Gastroesophageal sphincter (tissue), 4 donors: ENCODE measurements around the gene GGNBP2. TPM values are rescaled to one million over a fixed set of nuclear protein-coding genes. Genes with fewer than 3 reads are reported as not detected.
"Not testable (repeated sequence)": the region's sequence is repeated elsewhere in the genome, so short reads cannot be mapped to it uniquely, and the experiment has no call there.

Source experiments
- ATAC-seq: fragments of 150-250 bp; one replicate; pipeline ENCODE4 v1.9.1; 2016; ENCODE audit warnings: mild to moderate bottlenecking, moderate library complexity
- H3K27ac ChIP-seq, 4 donors: fragments of 200-600 bp; sonication (generic) in 3 of 4; 1 replicate in 3 of 4; 2 replicates in 1 of 4; pipeline ENCODE4 v1.5.1; 2016 to 2019
- H3K27me3 ChIP-seq: fragments of 200-600 bp; sonication (generic); one replicate; pipeline ENCODE4 v1.5.1; 2019
- H3K36me3 ChIP-seq, 2 donors: fragments of 200-600 bp; sonication (generic); one replicate each; pipeline ENCODE4 v1.5.1; 2019; ENCODE audit warnings: control low read depth in 1 of 2
- H3K4me1 ChIP-seq, 3 donors: fragments of 200-600 bp; sonication (generic); 1 replicate in 2 of 3; 2 replicates in 1 of 3; pipeline ENCODE4 v1.5.1; 2016 to 2019; ENCODE audit warnings: control low read depth in 2 of 3
- H3K4me3 ChIP-seq, 2 donors: fragments of 200-600 bp; sonication (generic); one replicate each; pipeline ENCODE4 v1.5.1; 2019; ENCODE audit warnings: mild to moderate bottlenecking in 1 of 2, moderate library complexity in 1 of 2
- H3K9me3 ChIP-seq, 3 donors: fragments of 200-600 bp; sonication (generic); one replicate each; pipeline ENCODE4 v1.5.1; 2017 to 2019; ENCODE audit warnings: control low read depth in 2 of 3
- EP300 ChIP-seq: sonication (generic); formaldehyde crosslinking; IDR thresholded peaks from one replicate; pipeline ENCODE4 v1.6.1; 2017; ENCODE audit warnings: antibody characterized with exemption, mild to moderate bottlenecking
- POLR2A ChIP-seq, 2 donors: fragments of 450-650 bp; IDR thresholded peaks; one replicate each; pipeline ENCODE4 v1.6.1; 2017; ENCODE audit warnings: antibody characterized with exemption in 2 of 2, mild to moderate bottlenecking in 2 of 2, moderate library complexity in 1 of 2
- POLR2AphosphoS5 ChIP-seq: sonication (generic); formaldehyde crosslinking; IDR thresholded peaks from one replicate; pipeline ENCODE4 v1.6.1; 2017; ENCODE audit warnings: antibody characterized with exemption
- WGBS, 2 donors: methylation state at CpG; one replicate each; pipeline ENCODE4 v1.1.5; 2018; ENCODE audit warnings: low coverage in 1 of 2; 5-methylcytosine and 5-hydroxymethylcytosine counted together
- total RNA-seq, 4 donors: library from RNA; depleted of rRNA; stranded (reverse); fragments of >200 nt; gene quantifications; one replicate each; pipeline ENCODE4 v1.1.0, GENCODE V29; 2016
- TF ChIP-seq, protein P1 (sequence below), 4 experiments: fragments of 200-600 bp in 2 of 4; fragments of 450-650 bp in 2 of 4; sonication (generic) in 1 of 4; IDR thresholded peaks; one replicate each; pipeline ENCODE4 v1.5.1; 2017 to 2019; ENCODE audit warnings: antibody characterized with exemption in 4 of 4, mild to moderate bottlenecking in 2 of 4, moderate library complexity in 2 of 4

GGNBP2 gene
- total RNA-seq, 4 donors from 2014 or later = 40.1 to 62.9 (median 53.6) TPM

DNA sequence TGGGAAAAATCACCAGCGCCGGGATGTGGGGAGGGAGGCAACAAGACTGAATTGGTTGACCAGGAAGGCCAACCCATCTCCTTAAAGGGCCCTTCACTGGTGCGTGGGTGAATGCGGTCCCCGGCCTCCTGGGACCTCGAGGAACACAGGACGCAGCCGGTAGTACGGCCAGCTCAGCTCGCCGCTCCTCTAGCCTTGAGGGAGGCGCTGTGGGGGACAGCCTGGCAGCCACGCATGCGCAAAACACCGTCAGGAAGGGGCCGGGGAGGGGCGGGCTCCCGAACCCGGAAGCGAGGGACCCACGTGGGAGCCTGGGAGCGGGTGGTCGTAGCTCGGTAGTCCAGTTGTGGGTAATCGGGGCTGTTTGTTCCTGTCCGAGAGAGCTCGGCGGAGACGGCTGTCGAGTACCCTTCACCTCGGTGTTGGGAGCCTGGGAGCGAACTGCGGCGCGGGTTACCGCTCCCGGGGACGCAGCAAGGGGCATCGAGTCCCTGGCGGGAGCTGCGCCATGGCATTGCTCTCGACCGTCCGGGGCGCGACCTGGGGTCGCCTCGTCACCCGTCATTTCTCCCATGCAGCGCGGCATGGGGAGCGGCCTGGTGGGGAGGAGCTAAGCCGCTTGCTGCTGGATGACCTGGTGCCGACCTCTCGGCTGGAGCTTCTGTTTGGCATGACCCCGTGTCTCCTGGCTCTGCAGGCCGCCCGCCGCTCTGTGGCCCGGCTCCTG is 56.7 kb downstream of the GGNBP2 start, which contains the start of gene MRM1:
Gene MRM1, plus strand, starts transcription at position 281 of the 727 bp plus-strand sequence. Its CDS starts 228 bp downstream, at position 509.
- WGBS, 2 donors = 8% methylated on average over 2 of the region's 60 CpGs; no CpG with 5 or more reads in 1 of the 2 donors
- TF ChIP-seq EP300 = no peak
- peak; percentile 76 for TF ChIP-seq POLR2AphosphoS5
- TF ChIP-seq, protein P1, sequence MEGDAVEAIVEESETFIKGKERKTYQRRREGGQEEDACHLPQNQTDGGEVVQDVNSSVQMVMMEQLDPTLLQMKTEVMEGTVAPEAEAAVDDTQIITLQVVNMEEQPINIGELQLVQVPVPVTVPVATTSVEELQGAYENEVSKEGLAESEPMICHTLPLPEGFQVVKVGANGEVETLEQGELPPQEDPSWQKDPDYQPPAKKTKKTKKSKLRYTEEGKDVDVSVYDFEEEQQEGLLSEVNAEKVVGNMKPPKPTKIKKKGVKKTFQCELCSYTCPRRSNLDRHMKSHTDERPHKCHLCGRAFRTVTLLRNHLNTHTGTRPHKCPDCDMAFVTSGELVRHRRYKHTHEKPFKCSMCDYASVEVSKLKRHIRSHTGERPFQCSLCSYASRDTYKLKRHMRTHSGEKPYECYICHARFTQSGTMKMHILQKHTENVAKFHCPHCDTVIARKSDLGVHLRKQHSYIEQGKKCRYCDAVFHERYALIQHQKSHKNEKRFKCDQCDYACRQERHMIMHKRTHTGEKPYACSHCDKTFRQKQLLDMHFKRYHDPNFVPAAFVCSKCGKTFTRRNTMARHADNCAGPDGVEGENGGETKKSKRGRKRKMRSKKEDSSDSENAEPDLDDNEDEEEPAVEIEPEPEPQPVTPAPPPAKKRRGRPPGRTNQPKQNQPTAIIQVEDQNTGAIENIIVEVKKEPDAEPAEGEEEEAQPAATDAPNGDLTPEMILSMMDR (IDR thresholded peaks at IDR 0.05) = peak in 1 of 4 experiments; percentile 51
- TF ChIP-seq POLR2A (IDR thresholded peaks at IDR 0.05) = peak; percentile 46 to 66
- ATAC-seq = peak; percentile 95
- Histone ChIP-seq H3K4me1 (peaks cover 0 to 34% (median 6%) of the 10 kb centered on the region in 3 donors), H3K36me3 (no peaks in the 10 kb centered on the region), H3K27ac (peak within 1 kb of the TSS; percentile 32 to 88 (median 86)), H3K4me3 (peak within 1 kb of the TSS; percentile 67 to 95), H3K27me3 (no peaks in the 10 kb centered on the region), H3K9me3 (no peaks in the 10 kb centered on the region)

DNA sequence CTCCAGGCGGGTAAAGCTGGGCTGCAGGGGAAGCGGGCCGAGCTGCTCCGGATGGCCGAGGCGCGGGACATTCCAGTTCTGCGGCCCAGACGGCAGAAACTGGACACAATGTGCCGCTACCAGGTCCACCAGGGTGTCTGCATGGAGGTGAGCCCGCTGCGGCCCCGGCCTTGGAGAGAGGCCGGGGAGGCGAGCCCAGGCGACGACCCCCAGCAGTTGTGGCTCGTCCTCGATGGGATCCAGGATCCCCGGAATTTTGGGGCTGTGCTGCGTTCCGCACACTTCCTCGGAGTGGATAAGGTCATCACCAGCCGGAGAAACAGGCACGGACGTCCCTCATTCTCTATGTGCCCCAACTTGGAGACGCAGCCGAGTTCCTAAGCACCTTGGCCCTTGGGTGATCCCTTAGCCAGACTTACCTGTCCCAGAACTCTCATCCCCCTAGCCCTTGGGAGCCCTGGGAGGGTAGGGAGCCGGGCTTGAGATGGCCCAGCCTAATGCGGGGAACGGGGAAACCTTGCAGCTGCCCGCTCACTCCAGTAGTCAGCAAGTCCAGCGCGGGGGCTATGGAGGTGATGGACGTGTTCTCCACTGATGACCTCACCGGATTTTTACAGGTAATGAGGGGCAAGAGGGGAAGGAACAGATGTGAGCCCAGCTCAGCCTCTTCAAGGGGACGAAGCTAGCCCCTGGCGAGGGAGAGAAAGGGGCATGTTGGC is 57.5 kb downstream of the GGNBP2 start:
- no peaks in the 10 kb centered on the region for H3K36me3 ChIP-seq
- peaks cover 0 to 34% (median 6%) of the 10 kb centered on the region in 3 donors for H3K4me1 ChIP-seq
- TF ChIP-seq POLR2AphosphoS5 (no peak), EP300 (no peak), POLR2A (IDR thresholded peaks at IDR 0.05) (no peak)
- TF ChIP-seq, protein P1 (IDR thresholded peaks at IDR 0.05) = no peak
- peak overlapping the region in 3 of 4 donors; percentile 86 to 88 (median 87) for H3K27ac ChIP-seq
- WGBS, 2 donors = 26% methylated on average over 4 of the region's 38 CpGs; no CpG with 5 or more reads in 1 of the 2 donors
- no peaks in the 10 kb centered on the region for H3K9me3 ChIP-seq
- ATAC-seq = no peak
- peak overlapping the region; percentile 67 to 95 for H3K4me3 ChIP-seq
- H3K27me3 ChIP-seq = no peaks in the 10 kb centered on the region

DNA sequence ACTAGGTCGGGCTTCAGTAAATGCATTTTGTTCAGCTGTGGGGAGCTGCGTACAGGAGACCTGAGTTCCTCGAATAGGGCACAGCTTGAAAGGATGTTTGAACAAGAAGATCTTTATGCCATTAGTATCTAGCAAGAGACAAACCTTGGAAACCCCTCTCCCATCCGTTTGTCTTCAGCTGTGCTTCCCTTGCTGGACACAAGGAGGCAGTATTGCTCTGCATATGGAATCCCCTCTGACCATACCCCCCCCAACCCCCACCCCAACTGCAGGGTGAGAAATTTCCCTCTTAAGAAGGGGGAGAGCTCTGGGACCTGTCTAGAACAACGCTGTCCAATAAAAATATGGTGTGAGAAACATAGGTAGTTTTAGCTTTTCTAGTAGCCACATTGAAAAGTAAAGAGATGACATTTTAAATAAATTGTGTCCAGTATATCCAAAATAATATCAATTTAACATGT is 58.2 kb downstream of the GGNBP2 start:
- 24% methylated on average over 5 of the region's 5 CpGs for WGBS, 2 donors
- TF ChIP-seq POLR2AphosphoS5 (no peak), POLR2A (IDR thresholded peaks at IDR 0.05) (no peak)
- TF ChIP-seq, protein P1 (IDR thresholded peaks at IDR 0.05) = peak in 3 of 4 experiments; percentile 55 to 84 (median 57)
- no peak overlapping the region for H3K27ac ChIP-seq

DNA sequence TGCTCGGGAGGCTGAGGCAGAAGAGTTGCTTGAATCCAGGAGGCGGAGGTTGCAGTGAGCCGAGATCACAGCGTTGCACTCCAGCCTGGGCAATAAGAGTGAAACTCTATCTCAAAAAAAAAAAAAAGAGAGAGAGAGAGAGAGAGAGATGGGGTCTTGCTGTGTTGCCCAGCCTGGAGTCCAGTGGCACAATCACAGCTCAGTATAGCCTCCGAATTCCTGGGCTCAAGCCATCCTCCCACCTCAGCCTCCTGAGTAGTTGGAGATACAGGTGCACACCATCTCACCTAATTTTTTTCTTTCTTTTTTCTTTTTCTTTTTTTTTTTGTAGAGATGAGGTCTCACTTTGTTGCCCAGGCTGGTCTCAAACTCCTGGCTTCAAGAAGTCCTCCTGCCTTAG is 60.3 kb downstream of the GGNBP2 start:
- not testable (repeated sequence) for ATAC-seq
- 90 to 100% methylated on average over 1 to 2 of the region's 5 CpGs for WGBS, 2 donors

More for the DNA sequence above, 58.2 kb downstream of the GGNBP2 start:
- no peaks in the 10 kb centered on the region for H3K9me3 ChIP-seq
- peaks cover 0 to 34% (median 6%) of the 10 kb centered on the region in 3 donors for H3K4me1 ChIP-seq
- H3K36me3 ChIP-seq = no peaks in the 10 kb centered on the region
- no peaks in the 10 kb centered on the region for H3K27me3 ChIP-seq
- no peak for ATAC-seq
- peak overlapping the region in 1 of 2 donors; percentile 95 for H3K4me3 ChIP-seq

DNA sequence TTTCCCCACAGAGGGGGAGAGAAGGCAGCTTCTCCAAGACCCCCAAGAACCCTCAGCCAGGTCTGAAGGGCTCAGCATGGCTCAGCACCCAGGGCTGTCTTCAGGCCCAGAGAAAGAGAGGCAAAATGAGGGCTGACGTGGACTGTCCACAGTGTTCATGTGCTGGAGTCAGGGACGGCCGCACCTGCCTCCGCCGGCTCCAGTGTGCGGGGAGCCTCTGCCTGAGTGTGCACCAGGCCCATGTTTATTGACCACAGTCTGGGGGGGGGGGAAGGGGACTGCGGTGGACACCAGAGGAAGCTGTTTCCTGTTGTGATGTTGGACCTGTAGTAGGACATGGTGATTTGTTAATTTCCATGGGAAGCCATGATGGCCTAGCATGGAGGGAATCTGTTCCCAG is 63.6 kb downstream of the GGNBP2 start:
- ATAC-seq = no peak
- 80% methylated on average over 1 to 2 of the region's 7 CpGs for WGBS, 2 donors

More for the DNA sequence above, 60.3 kb downstream of the GGNBP2 start:
- H3K9me3 ChIP-seq, H3K36me3 ChIP-seq, H3K4me3 ChIP-seq, H3K27me3 ChIP-seq, H3K27ac ChIP-seq: not testable (repeated sequence)
- peaks cover 0 to 42% (median 10%) of the 10 kb centered on the region in 3 donors for H3K4me1 ChIP-seq

More for the DNA sequence above, 63.6 kb downstream of the GGNBP2 start:
- TF ChIP-seq EP300 = no peak
- TF ChIP-seq POLR2A (IDR thresholded peaks at IDR 0.05) = no peak
- no peak for TF ChIP-seq POLR2AphosphoS5
- TF ChIP-seq, protein P1 (IDR thresholded peaks at IDR 0.05) = no peak
- H3K4me3 ChIP-seq = no peak overlapping the region
- H3K4me1 ChIP-seq = peaks cover 0 to 18% (median 4%) of the 10 kb centered on the region in 3 donors
- peaks cover 5% of the 10 kb centered on the region for H3K27me3 ChIP-seq
- no peak overlapping the region for H3K27ac ChIP-seq
- H3K9me3 ChIP-seq = no peaks in the 10 kb centered on the region
- H3K36me3 ChIP-seq = no peaks in the 10 kb centered on the region
